ENCODE results near the gene GSDMA. TPM values are rescaled to one million over a fixed set of nuclear protein-coding genes. Genes with fewer than 3 reads are reported as not detected.

Gene GSDMA
- total and polyA plus RNA-seq, 2 experiments from 2014 or later = 0.08 TPM; not detected in 1

GRCh38 chr17:39972271-39972670 lies 9.5 kb downstream of the GSDMA start:
- no peak for DNase-seq (ENCODE audit: low spot score)
- Histone ChIP-seq H2AFZ (no peak overlapping the region), H3K9me2 (replicated peaks; ENCODE audit: insufficient read depth) (no peaks in the 10 kb centered on the region), H3K79me2 (no peaks in the 10 kb centered on the region), H3K36me3 (replicated peaks; ENCODE audit: insufficient read depth, low read depth) (no peaks in the 10 kb centered on the region), H3K27me3 (no peaks in the 10 kb centered on the region), H4K20me1 (ENCODE audit: insufficient read depth, poor library complexity, severe bottlenecking) (no peaks in the 10 kb centered on the region), H3K27ac (peak overlapping the region; percentile 37), H3K4me2 (peak overlapping the region; percentile 0), H3K4me3 (no peak overlapping the region), H3K4me1 (ENCODE audit: insufficient read depth) (no peaks in the 10 kb centered on the region), H3K9me3 (ENCODE audit: low read depth) (no peaks in the 10 kb centered on the region)
- TF ChIP-seq, protein P1, sequence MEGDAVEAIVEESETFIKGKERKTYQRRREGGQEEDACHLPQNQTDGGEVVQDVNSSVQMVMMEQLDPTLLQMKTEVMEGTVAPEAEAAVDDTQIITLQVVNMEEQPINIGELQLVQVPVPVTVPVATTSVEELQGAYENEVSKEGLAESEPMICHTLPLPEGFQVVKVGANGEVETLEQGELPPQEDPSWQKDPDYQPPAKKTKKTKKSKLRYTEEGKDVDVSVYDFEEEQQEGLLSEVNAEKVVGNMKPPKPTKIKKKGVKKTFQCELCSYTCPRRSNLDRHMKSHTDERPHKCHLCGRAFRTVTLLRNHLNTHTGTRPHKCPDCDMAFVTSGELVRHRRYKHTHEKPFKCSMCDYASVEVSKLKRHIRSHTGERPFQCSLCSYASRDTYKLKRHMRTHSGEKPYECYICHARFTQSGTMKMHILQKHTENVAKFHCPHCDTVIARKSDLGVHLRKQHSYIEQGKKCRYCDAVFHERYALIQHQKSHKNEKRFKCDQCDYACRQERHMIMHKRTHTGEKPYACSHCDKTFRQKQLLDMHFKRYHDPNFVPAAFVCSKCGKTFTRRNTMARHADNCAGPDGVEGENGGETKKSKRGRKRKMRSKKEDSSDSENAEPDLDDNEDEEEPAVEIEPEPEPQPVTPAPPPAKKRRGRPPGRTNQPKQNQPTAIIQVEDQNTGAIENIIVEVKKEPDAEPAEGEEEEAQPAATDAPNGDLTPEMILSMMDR (IDR thresholded peaks at IDR 0.05; ENCODE audit: poor library complexity) = no peak
- 38% methylated on average over 3 of the region's 3 CpGs for WGBS (ENCODE audit: low lambda C conversion rate, missing lambda C conversion rate)

DNA sequence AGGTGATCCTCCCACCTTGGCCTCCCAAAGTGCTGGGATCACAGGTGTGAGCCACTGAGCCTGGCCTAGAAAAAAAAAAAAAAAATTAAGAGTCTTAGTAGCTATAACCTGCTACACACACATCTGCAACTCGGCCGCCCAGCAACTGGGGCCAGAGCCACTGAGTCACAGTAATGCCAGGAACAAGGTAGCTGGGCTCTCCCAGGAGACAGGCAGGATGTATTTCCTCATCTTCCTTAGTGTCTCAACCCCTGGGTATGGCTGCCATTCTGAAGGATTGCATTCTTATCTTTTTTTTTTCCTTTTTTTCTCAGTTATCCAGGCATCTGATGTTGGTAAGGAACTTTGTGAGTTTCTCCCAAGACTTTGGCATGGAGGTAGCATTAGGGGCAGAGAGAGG lies 10.7 kb downstream of the GSDMA start:
- no peak overlapping the region for H2AFZ ChIP-seq
- 83% methylated on average over 2 of the region's 2 CpGs for WGBS (ENCODE audit: low lambda C conversion rate, missing lambda C conversion rate)

DNA sequence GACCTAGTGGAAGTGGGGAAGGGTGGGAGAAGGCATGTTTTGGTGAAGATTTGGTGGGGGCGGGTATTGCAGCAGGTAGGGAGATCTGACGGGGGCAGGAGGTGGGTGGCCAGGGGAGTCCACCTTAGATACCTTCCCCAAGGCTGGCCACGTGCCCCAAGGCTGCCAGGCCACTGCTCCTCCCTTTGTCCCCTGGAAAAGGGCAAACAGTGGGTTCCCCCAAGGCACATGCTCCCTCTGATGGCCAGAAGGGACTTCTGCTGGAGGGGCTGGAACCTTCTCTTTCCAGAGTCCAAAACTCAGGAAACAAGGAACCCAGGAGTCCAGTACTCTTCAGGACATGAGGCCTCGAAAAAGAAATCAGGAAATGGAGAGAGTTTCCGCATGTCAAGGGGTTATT lies 11.6 kb downstream of the GSDMA start:
- no peaks in the 10 kb centered on the region for H3K27me3 ChIP-seq

More for the DNA sequence above, 10.7 kb downstream of the GSDMA start:
- Histone ChIP-seq H3K27me3 (no peaks in the 10 kb centered on the region), H3K4me1 (ENCODE audit: insufficient read depth) (no peaks in the 10 kb centered on the region), H3K36me3 (replicated peaks; ENCODE audit: insufficient read depth, low read depth) (no peaks in the 10 kb centered on the region), H3K9me3 (ENCODE audit: low read depth) (no peaks in the 10 kb centered on the region), H3K9me2 (replicated peaks; ENCODE audit: insufficient read depth) (no peaks in the 10 kb centered on the region), H3K79me2 (no peaks in the 10 kb centered on the region), H4K20me1 (ENCODE audit: insufficient read depth, poor library complexity, severe bottlenecking) (no peaks in the 10 kb centered on the region), H3K4me3 (no peak overlapping the region), H3K27ac (no peak overlapping the region), H3K4me2 (no peak overlapping the region)
- no peak for DNase-seq (ENCODE audit: low spot score)
- TF ChIP-seq EZH2phosphoT487 (IDR thresholded peaks at IDR 0.05; ENCODE audit: low read depth, severe bottlenecking, unreplicated experiment) (no peak), EZH2 (IDR thresholded peaks at IDR 0.05; ENCODE audit: borderline replicate concordance) (no peak)
- TF ChIP-seq, protein P1 (IDR thresholded peaks at IDR 0.05; ENCODE audit: poor library complexity) = no peak

More for the DNA sequence above, 11.6 kb downstream of the GSDMA start:
- Histone ChIP-seq H3K4me1 (ENCODE audit: insufficient read depth) (no peaks in the 10 kb centered on the region), H3K4me3 (no peak overlapping the region), H3K4me2 (no peak overlapping the region), H3K9me2 (replicated peaks; ENCODE audit: insufficient read depth) (no peaks in the 10 kb centered on the region), H3K36me3 (replicated peaks; ENCODE audit: insufficient read depth, low read depth) (no peaks in the 10 kb centered on the region), H2AFZ (no peak overlapping the region), H3K79me2 (no peaks in the 10 kb centered on the region), H3K27ac (no peak overlapping the region), H3K9me3 (ENCODE audit: low read depth) (no peaks in the 10 kb centered on the region), H4K20me1 (ENCODE audit: insufficient read depth, poor library complexity, severe bottlenecking) (no peaks in the 10 kb centered on the region)
- WGBS (ENCODE audit: low lambda C conversion rate, missing lambda C conversion rate) = 84% methylated on average over 4 of the region's 5 CpGs
- DNase-seq (ENCODE audit: low spot score) = no peak
- no peak for TF ChIP-seq EZH2 (IDR thresholded peaks at IDR 0.05; ENCODE audit: borderline replicate concordance)
- TF ChIP-seq, protein P1 (IDR thresholded peaks at IDR 0.05; ENCODE audit: poor library complexity) = no peak
- no peak for TF ChIP-seq EZH2phosphoT487 (IDR thresholded peaks at IDR 0.05; ENCODE audit: low read depth, severe bottlenecking, unreplicated experiment)
